HG02885 (cell line): ENCODE data around the gene TLR7.

Experiments
- ATAC-seq: cut with Tn5 transposase; IDR thresholded peaks from one replicate; pipeline ENCODE4 v1.9.1; 2021; ENCODE audit warnings: mild to moderate bottlenecking; ENCODE audit not compliant: unreplicated experiment, poor library complexity

TLR7 gene

DNA sequence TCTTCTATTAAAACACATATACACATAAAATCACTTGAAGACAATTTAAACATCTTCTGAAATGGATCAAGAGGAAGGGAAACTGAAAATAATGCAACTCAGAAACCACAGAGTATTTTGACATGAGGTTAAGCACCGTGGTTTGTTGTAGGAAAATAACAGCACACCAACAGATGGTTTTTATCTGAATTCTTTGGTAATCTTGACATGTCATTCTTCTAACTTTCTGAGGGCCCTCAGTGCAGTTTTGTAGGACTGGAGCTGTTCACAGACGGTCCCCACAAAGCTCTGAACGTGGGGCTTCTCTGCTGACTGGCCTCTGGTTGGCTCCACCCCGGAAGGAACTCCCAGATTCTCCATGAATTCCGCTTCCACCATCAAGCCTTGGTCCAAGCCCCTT, 23.6 kb downstream of the TLR7 start:
- peak; percentile 61 for ATAC-seq

DNA sequence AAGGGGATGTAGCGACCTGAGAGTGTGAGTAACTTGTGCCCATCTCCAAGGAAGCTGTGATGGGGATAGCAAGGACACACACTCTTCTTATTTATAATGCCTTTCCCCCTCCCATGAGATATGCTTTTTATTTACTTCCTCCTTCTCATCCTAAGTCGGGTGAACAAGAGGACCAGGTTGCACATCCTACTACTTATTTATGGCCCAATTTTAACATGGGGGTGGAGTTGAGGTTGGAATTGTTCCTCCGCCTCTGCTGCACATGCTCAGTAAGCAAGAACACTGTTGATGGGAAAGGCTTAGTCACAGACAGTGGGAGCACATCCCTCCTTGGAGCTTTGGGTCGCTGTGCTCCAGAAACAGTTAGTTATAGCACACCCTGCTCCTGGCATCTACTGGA, 24.3 kb downstream of the TLR7 start:
- ATAC-seq, result no peak

DNA sequence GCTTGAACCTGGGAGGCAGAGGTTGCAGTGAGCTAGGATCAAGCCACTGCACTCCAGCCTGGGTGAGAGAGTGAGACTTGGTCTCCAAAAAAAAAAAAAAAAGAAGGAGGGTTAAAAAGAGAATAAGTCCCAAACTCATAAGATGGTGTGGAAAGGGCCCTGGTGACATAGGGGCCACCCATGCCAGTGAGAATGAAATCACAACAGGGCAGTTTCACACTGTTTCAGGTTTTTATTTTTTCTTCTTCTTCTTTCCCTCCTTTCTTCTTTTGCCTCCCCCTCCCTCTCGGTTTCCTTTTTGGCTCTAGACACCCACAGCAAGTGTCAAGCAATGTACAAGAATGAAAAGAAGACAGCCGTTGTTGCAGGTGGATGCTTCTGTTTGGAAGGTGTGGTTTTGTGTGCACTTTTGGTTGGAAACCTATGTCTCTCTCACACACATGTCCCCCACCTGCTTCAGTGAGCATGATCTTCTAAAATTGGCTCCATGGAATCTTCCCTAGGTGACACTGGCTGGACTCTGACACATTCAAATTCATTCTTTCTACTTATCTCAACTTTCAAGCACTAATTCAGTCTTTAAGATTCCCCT, 25.1 kb downstream of the TLR7 start:
- ATAC-seq, result peak; percentile 67

DNA sequence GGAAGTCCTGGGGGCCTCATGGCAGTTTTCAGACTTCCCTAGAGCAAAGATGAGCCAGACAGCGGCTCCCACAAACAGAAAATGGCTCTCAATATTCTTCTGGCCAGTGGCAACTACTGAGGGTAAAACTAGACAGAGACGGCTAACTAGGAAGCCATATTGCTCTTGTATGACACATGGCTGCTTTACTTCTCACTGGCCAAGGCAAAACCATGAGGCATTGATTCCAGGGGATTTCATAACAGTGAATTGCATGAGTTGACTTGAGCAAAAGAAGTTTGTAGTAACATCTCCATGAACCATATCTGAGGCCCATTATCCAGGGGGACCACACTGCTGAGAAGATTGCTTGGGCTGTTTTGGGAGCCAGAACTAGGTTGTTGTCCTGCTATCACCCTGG, 25.8 kb downstream of the TLR7 start:
- no peak for ATAC-seq

DNA sequence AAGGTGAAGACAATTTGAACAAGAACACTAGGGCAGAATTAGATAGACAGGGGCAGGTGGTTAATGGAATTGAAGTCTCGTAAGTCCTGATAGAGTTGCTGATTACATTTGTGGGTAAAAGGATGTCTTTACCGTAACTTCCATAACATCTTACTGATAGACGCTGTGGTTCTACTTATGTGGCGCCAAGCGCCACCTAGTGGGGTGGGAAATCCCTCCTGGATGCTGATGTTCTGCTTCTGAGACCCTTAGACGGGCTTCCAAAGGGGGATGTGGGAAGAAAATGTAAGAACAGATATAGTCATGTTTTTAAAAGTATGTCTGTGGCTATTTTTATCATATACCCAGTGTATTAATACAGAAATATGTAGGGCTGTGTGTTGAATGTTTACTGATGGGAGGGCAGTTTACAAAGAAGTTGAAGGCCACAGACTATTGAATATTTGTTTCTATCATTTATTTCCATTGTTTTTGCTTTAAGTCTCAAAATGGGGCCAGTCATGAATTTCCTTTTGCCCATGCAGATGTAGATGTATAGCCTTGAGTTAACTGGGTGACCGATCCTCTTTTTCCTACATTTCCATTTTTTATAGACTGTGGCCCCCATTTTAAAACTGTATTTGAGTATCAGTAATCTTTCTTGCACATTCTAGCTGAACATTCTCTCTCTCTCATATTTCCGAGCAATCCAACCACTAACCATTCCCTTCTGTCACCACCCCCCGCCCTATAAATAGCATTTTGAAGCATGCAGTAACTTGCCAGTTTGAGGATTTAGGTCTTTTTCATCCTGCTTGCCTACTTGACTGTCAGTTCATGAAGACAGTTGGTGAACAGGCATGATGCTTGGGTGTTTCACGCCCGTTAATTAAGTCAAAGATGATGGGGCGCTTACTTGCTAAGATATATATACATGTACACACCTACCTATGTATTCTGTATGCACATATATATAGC, 27.5 kb downstream of the TLR7 start:
- ATAC-seq, result no peak

DNA sequence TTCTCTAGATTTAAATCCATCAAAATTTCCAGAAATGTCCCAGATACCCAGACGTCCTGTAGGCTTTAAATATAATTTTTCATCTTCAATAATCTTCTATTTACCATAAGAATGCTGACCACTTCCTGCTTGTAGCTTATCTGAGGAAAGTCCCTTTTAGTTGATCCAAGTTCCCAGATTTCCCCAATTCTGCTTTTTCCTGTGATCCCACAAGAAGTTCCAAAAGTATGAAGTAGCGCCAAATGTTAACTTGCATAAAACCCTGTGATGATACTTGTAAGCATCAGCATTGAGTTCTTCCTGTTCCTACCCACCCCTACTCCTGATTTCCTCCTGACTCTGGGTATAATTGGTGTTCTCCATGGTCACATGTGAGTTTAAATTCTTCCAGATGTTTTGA, 29.0 kb downstream of the TLR7 start:
- no peak for ATAC-seq

DNA sequence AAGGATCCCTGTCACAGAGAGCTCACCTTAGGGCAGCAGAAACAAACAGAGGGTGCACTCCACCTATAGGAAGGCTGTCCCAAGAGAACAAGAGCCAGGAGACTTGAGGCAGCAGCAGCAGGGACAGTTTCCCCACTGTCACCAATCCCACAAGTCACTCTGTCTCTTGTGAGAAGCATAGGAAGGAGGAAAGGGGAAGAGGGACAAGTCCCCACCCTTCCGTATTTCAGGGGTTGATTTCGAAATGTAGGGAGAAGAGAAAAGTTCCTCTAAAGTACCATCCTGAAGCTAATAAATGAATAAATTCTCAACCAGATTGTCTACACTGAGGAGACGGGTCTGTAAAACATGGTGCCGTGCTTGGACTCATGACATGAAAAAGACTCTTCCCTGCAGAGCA, 30.1 kb downstream of the TLR7 start:
- no peak for ATAC-seq

DNA sequence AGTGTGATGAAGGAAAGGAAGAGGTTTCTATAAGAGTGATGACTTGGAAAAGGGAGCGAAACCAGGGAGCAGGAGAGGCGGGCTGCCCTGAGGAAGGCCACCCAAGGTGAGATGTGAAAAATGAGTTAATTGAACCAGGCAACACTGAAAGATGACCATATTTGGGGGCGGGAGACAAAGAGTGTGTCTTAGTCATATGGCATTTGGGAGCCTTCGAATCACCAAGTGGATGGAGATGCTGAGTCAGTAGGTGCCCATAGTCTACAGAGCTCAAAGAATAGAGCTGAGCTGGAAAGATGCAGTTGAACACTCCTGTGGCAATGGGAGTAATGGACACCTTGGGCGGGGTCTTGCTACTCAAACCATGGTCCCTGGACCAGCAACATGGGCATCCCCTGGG, 31.2 kb downstream of the TLR7 start:
- no peak for ATAC-seq

DNA sequence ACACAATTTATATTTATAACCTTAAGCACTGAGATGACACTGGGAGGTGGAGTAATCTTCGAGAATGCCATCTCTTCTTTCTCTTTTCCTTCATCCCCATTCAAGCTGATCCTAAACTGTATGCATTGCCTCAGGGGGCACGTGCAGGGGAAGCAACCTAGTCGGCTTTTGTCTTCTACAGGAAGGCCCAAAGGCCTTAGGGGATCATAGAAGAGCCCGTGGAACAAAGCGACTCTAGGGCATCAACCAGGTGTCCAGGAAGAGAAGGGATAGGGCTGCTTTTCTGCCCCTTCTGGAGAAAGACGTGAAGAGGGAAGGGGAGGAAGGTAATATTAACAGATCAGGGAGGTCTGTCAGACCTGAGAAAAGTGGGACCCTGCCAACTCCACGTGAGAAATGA, 32.6 kb downstream of the TLR7 start:
- ATAC-seq, result no peak

DNA sequence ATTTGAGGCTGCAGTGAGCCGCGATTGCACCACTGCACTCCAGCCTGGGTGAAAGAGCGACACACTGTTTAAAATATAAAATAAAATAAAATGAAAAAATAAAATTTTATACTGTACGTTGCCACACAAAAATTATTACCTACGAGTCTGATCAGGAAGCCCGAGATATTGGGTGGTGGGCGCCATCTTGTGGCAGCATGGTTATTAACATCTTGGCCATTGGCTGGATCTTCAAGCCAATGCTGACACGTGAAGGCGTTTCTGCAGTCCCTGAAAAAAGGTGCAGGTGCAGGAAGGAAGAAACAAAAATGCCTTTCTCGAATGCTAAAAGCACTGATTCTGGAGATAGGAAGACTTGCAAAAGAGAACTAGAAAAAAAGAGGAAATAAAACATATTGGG, 34.6 kb downstream of the TLR7 start:
- ATAC-seq, result peak; percentile 67

DNA sequence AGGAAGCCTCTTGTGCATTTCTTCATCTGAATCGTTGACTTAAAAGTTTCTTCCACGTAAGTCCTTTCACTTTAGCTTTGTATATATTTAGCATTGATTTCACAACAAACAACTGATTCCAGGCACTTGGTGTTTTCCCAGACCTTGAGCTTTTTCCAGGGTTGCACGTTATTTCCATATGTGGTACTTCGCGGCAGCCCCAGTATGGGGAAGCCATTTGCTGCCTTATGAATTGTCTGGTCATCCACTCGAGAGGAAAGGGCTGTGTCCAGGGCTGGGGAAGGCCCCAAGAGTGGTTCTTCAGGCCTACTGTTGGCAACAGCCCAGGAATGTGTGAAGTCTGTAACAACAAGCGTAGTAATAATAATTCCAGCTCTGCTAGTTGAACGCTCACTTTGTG, 36.8 kb downstream of the TLR7 start:
- ATAC-seq, result no peak

DNA sequence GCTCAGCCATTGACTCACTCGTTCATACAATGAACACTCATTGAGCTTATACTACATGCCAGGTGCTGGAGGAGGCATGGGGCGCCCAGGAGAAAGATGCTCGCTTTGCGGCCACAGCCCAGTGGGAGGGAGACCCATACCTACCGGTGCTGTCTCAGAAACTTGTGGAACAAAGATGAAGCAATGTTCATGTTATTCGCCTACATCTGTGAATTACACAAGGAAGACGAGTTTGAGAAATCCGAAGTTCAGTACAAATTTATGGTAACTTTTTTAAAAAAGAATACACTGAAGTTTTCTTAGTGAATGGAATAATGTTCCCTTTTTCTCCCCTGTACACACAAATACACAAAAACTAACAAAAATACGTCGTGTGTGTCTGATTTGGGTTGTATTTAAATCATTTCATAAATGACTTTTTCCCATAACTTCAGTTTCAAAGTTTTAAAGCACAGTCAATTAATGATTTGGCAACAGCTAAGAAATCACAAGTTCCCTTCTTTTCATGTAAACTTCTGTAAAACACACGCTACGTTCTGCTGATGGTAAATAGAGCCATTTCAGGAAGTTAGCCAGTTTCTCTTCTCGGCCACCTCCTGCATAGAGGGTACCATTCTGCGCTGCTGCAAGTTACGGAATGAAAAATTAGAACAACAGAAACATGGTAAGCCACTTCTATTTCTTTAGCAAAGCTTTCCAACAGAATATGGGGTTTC, 39.3 kb downstream of the TLR7 start, which contains the start of gene TLR8:
Gene TLR8, plus strand, starts transcription at position 575 of the 716 bp plus-strand sequence. Its CDS starts 87 bp downstream, at position 662.
- no peak for ATAC-seq

DNA sequence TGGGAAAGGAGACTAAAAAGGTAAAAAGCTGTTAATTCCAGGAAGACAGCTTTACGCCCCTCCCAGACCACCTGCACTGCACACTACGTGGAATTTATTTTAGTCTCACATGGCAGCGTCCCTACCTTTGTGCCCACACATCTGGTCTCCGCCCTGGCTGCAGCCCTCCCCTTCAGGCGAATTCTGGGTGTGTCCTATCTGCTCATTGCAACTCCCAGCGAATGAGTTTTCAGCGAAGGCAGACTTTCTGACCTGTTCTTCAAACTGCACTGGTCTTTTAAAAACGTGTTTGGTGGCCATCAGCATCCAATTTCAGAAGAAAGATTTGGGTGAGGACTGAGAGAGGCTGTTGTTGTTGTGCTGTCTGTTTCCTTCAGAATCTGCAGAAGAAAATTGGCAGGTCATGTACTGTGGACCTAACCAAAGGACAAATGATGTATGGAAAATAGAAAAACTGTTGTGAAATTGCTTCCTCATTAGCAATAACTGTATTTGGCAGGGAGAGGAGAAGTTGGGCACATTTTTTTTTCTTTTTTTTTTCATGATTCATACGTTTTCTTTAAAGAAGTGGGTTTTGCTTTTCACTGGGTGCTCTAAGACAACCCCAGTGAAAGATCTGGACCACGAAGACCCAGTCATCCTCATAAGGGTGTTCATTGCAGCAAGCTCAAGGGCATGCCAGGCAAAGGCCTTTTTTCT, 43.7 kb downstream of the TLR7 start:
- no peak for ATAC-seq

DNA sequence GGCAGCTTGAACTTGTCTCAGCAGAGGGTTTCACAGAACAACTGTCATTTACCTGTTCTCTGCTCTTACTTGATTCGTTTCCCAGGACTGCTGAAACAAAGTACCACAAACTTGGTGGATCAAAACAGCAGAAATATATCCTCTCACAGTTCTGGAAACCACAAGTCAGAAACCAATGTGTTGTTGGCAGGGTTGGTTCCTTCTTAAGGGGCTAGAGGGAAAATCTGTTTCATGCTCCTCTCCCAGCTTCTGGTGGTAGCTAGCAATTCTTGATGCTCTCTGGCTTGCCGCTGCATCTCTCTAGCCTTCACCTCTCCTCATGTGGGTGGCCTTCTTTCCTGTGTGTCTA, 44.2 kb downstream of the TLR7 start:
- no peak for ATAC-seq

DNA sequence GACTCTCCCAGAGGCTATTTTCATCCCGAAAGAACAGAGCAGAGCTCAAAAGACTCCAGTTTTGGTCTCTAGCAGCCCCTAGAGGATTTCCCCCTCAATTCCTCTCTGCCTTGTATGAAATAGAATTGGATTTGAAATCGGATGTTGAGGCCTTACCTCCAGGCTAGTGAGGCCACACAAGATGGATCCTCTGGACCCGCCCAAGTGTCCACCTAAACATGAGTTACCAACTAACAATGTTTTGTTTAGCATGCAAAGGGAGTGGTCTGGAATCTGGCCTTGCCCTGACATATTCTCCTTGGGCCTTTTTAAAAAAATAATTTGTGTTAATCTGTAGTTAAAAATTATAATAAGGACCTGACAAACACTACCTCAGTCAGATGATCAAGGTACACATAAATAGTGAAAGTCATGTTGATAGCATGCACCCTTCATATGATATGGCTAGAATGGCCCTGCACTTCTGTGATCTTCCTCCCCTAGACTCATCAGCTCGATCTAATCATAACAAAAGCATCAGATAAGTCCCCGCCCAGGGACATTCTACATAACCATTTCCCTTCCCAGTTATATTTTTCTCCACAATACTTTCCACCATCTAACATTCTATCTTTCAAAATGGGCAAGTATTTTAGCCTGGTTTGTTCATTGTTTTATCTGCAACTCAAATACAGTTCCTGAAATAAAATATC, 46.1 kb downstream of the TLR7 start:
- ATAC-seq, result no peak

DNA sequence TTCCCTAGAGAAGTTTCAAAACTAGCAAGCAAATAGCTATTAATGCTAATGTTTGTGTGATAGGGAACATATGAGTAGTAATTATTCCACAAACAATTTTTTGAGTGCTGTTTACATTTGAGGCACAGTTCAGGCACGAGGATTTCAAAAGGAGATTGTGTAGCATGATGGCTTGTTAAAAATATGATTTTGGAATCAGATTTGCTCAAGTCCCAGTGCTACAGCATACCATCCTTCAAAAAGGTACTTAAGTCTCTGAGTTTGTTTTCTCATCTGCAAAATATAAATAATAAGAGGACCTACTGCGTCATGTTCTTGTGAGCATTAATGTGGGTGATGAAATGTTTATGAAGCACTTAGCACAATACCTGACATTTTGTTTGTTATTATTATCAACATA, 50.9 kb downstream of the TLR7 start:
- ATAC-seq, result no peak

DNA sequence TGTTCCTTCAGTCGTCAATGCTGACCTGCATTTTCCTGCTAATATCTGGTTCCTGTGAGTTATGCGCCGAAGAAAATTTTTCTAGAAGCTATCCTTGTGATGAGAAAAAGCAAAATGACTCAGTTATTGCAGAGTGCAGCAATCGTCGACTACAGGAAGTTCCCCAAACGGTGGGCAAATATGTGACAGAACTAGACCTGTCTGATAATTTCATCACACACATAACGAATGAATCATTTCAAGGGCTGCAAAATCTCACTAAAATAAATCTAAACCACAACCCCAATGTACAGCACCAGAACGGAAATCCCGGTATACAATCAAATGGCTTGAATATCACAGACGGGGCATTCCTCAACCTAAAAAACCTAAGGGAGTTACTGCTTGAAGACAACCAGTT, 52.2 kb downstream of the TLR7 start:
- no peak for ATAC-seq

DNA sequence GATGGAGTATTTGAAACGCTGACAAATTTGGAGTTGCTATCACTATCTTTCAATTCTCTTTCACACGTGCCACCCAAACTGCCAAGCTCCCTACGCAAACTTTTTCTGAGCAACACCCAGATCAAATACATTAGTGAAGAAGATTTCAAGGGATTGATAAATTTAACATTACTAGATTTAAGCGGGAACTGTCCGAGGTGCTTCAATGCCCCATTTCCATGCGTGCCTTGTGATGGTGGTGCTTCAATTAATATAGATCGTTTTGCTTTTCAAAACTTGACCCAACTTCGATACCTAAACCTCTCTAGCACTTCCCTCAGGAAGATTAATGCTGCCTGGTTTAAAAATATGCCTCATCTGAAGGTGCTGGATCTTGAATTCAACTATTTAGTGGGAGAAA, 52.7 kb downstream of the TLR7 start:
- ATAC-seq, result no peak

DNA sequence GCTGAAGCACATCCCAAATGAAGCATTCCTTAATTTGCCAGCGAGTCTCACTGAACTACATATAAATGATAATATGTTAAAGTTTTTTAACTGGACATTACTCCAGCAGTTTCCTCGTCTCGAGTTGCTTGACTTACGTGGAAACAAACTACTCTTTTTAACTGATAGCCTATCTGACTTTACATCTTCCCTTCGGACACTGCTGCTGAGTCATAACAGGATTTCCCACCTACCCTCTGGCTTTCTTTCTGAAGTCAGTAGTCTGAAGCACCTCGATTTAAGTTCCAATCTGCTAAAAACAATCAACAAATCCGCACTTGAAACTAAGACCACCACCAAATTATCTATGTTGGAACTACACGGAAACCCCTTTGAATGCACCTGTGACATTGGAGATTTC, 54.1 kb downstream of the TLR7 start:
- ATAC-seq, result no peak
